ENCODE measurements around the gene PAX6. TPM values are rescaled to one million over a fixed set of nuclear protein-coding genes. Genes with fewer than 3 reads are reported as not detected.

The PAX6 gene
- total RNA-seq, 1 donor from 2014 or later = not detected

- peaks cover 4% of the 10 kb centered on the region for H3K27me3 Mint-ChIP-seq (ENCODE audit: unreplicated experiment)
- H3K4me1 Mint-ChIP-seq (ENCODE audit: unreplicated experiment) = no peaks in the 10 kb centered on the region
- DNase-seq (ENCODE audit: extremely low spot score, unreplicated experiment) = no peak
- H3K27ac Mint-ChIP-seq (ENCODE audit: unreplicated experiment) = no peak overlapping the region
- no peak for TF ChIP-seq CTCF (IDR thresholded peaks at IDR 0.05)
- H3K9me3 Mint-ChIP-seq (ENCODE audit: unreplicated experiment) = no peaks in the 10 kb centered on the region
- H3K4me3 Mint-ChIP-seq (ENCODE audit: unreplicated experiment) = no peak overlapping the region
- peaks cover 2% of the 10 kb centered on the region for H3K36me3 Mint-ChIP-seq (ENCODE audit: unreplicated experiment)
Observed at GRCh38 chr11:31767685-31768084, 43.4 kb downstream of the PAX6 start.

- H3K4me1 Mint-ChIP-seq (ENCODE audit: unreplicated experiment) = no peaks in the 10 kb centered on the region
Observed at GRCh38 chr11:31767066-31767465, 44.1 kb downstream of the PAX6 start.

GRCh38 chr11:31764766-31765165, 46.4 kb downstream of the PAX6 start:
- peaks cover 4% of the 10 kb centered on the region for H3K27me3 Mint-ChIP-seq (ENCODE audit: unreplicated experiment)
- no peak for TF ChIP-seq CTCF (IDR thresholded peaks at IDR 0.05)
- no peak for DNase-seq (ENCODE audit: extremely low spot score, unreplicated experiment)
- H3K4me1 Mint-ChIP-seq (ENCODE audit: unreplicated experiment) = no peaks in the 10 kb centered on the region
- no peak overlapping the region for H3K27ac Mint-ChIP-seq (ENCODE audit: unreplicated experiment)
- no peaks in the 10 kb centered on the region for H3K9me3 Mint-ChIP-seq (ENCODE audit: unreplicated experiment)
- no peaks in the 10 kb centered on the region for H3K36me3 Mint-ChIP-seq (ENCODE audit: unreplicated experiment)
- no peak overlapping the region for H3K4me3 Mint-ChIP-seq (ENCODE audit: unreplicated experiment)

More at GRCh38 chr11:31767066-31767465, 44.1 kb downstream of the PAX6 start:
- Mint-ChIP-seq H3K27me3 (ENCODE audit: unreplicated experiment) (peaks cover 4% of the 10 kb centered on the region), H3K36me3 (ENCODE audit: unreplicated experiment) (no peaks in the 10 kb centered on the region), H3K27ac (ENCODE audit: unreplicated experiment) (no peak overlapping the region), H3K4me3 (ENCODE audit: unreplicated experiment) (no peak overlapping the region), H3K9me3 (ENCODE audit: unreplicated experiment) (no peaks in the 10 kb centered on the region)
- no peak for TF ChIP-seq CTCF (IDR thresholded peaks at IDR 0.05)
- no peak for DNase-seq (ENCODE audit: extremely low spot score, unreplicated experiment)

GRCh38 chr11:31764261-31764660, 46.9 kb downstream of the PAX6 start:
- no peak overlapping the region for H3K27ac Mint-ChIP-seq (ENCODE audit: unreplicated experiment)
- H3K4me3 Mint-ChIP-seq (ENCODE audit: unreplicated experiment) = no peak overlapping the region
- no peak for TF ChIP-seq CTCF (IDR thresholded peaks at IDR 0.05)
- H3K4me1 Mint-ChIP-seq (ENCODE audit: unreplicated experiment) = no peaks in the 10 kb centered on the region
- H3K9me3 Mint-ChIP-seq (ENCODE audit: unreplicated experiment) = no peaks in the 10 kb centered on the region
- H3K27me3 Mint-ChIP-seq (ENCODE audit: unreplicated experiment) = peaks cover 4% of the 10 kb centered on the region
- no peaks in the 10 kb centered on the region for H3K36me3 Mint-ChIP-seq (ENCODE audit: unreplicated experiment)
- no peak for DNase-seq (ENCODE audit: extremely low spot score, unreplicated experiment)

- Mint-ChIP-seq H3K4me3 (ENCODE audit: unreplicated experiment) (no peak overlapping the region), H3K27ac (ENCODE audit: unreplicated experiment) (no peak overlapping the region), H3K4me1 (ENCODE audit: unreplicated experiment) (no peaks in the 10 kb centered on the region), H3K27me3 (ENCODE audit: unreplicated experiment) (peaks cover 4% of the 10 kb centered on the region), H3K36me3 (ENCODE audit: unreplicated experiment) (no peaks in the 10 kb centered on the region), H3K9me3 (ENCODE audit: unreplicated experiment) (no peaks in the 10 kb centered on the region)
- TF ChIP-seq CTCF (IDR thresholded peaks at IDR 0.05) = no peak
- no peak for DNase-seq (ENCODE audit: extremely low spot score, unreplicated experiment)
Observed at GRCh38 chr11:31763296-31763695, 47.8 kb downstream of the PAX6 start.
